Measurements from ENCODE around the gene SERPINA12. TPM values are rescaled to one million over a fixed set of nuclear protein-coding genes. Genes with fewer than 3 reads are reported as not detected.
A peak's percentile ranks its signal among the peaks of the same experiment; 100 is the strongest.

SERPINA12 gene
- total RNA-seq, 4 donors from 2014 or later = not detected

DNA sequence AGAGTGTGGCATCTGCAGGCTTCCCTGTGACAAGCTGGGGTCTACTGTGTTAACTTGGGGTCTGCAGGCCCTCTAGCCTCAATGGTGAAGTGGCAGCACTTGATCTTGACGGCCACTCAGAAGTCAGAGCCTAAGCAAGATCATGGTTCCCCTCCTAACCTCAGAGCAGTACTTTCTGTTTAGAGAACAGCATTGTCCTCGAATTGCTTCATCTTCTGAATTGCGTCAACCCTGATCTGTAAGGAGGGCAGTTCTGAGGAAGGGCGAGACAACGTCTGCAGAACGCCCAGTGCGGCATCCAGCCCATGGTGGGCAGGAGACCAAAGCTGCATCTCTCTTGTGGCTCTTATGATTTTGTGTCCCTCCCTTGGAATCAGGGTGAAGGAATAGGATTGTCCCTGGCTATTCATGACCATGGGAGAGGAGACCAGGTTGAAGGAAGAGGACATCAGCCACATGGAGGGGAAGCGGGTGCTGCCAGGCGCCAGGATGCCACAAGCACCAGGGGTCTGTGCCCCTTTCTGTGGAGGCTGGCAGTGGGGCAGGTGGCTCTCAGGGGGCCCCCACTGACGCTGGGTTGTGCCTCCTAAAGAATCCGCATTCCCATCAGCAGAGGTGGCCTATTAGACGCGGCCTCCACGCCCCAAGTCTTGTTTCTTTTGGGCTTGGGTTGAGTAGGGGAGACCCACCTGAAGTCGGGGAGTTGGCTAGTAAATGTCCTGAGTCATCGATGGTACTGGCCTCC is 35.4 kb downstream of the SERPINA12 start:
- DNase-seq = peak in 1 of 3 donors; percentile 27
- Histone ChIP-seq H3K9me3 (peaks cover 0 to under 1% (median 0%) of the 10 kb centered on the region in 4 donors), H3K4me3 (no peak overlapping the region), H3K27me3 (no peaks in the 10 kb centered on the region), H3K4me1 (no peaks in the 10 kb centered on the region), H3K27ac (no peak overlapping the region), H3K36me3 (no peaks in the 10 kb centered on the region)
- TF ChIP-seq, protein P1, sequence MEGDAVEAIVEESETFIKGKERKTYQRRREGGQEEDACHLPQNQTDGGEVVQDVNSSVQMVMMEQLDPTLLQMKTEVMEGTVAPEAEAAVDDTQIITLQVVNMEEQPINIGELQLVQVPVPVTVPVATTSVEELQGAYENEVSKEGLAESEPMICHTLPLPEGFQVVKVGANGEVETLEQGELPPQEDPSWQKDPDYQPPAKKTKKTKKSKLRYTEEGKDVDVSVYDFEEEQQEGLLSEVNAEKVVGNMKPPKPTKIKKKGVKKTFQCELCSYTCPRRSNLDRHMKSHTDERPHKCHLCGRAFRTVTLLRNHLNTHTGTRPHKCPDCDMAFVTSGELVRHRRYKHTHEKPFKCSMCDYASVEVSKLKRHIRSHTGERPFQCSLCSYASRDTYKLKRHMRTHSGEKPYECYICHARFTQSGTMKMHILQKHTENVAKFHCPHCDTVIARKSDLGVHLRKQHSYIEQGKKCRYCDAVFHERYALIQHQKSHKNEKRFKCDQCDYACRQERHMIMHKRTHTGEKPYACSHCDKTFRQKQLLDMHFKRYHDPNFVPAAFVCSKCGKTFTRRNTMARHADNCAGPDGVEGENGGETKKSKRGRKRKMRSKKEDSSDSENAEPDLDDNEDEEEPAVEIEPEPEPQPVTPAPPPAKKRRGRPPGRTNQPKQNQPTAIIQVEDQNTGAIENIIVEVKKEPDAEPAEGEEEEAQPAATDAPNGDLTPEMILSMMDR (IDR thresholded peaks at IDR 0.05) = no peak
- TF ChIP-seq POLR2A (IDR thresholded peaks at IDR 0.05) = no peak

DNA sequence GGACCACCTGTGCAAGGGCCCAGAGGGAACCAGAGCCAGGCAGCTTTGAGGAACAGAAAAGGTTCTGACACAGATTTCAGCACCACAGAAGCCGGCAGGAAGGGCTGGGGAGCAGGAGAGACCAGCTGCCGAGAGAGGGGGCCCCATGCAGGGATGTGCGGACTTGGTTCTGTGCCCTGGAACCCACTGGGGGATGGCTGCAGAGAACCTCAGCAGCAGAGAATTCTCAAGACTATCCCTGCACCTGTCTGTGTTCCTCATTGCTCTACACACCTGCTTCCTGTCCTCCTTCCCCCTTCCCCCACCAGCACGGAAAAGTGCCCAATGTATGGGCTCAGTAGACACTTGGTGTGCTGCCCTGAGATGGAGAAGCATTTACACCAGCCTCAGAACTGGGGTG is 36.4 kb downstream of the SERPINA12 start:
- Histone ChIP-seq H3K27ac (no peak overlapping the region), H3K36me3 (no peaks in the 10 kb centered on the region), H3K4me3 (no peak overlapping the region), H3K27me3 (no peaks in the 10 kb centered on the region), H3K9me3 (no peaks in the 10 kb centered on the region), H3K4me1 (no peaks in the 10 kb centered on the region)
- peak in 1 of 3 donors; percentile 37 for DNase-seq
- no peak for TF ChIP-seq POLR2A (IDR thresholded peaks at IDR 0.05)
- TF ChIP-seq, protein P1 (IDR thresholded peaks at IDR 0.05) = no peak

DNA sequence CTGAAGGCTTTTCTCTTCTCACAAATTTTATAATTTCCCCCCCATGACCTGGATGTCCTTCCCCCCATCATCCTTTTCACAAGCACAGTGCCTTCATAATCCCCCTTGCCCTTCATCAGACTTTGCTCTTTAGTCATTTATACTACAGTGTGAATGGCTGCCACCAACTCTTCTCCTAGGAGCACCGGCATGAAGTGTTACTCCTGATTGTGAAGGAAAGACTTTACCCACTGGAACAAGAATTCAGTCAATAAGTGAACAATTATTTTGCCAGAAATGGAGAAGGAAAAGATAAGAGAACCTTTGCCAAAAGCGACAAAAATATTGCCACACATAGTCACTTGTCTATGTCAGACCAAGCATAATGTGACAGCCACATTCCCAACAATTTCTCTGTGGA is 38.2 kb downstream of the SERPINA12 start:
- Histone ChIP-seq H3K27me3 (no peaks in the 10 kb centered on the region), H3K4me3 (no peak overlapping the region), H3K9me3 (no peaks in the 10 kb centered on the region), H3K36me3 (no peaks in the 10 kb centered on the region), H3K27ac (no peak overlapping the region), H3K4me1 (no peaks in the 10 kb centered on the region)
- no peak for DNase-seq
- no peak for TF ChIP-seq POLR2A (IDR thresholded peaks at IDR 0.05)
- TF ChIP-seq, protein P1 (IDR thresholded peaks at IDR 0.05) = no peak

DNA sequence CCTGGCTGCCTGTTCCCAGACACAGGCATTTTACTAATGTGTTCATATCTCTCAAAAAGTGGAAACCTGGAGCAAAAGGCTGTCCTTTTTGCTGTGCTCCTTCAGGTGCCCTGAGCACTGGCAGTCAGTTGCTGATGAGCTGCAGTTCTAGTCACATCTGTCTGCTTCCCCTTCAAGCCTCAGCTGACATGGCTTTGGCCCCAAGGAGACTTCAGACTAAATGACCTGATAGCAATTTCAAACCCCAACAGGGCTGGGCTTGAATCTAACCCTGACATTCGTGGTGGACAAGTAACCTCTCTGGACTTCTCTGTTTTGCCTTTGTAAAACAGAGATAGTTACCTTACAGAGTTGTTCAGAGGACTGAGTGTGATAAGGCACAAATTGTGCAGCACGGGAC is 39.0 kb downstream of the SERPINA12 start:
- Histone ChIP-seq H3K27ac (no peak overlapping the region), H3K4me1 (no peaks in the 10 kb centered on the region), H3K4me3 (no peak overlapping the region), H3K9me3 (peaks cover 0 to 4% (median 0%) of the 10 kb centered on the region in 4 donors), H3K36me3 (no peaks in the 10 kb centered on the region), H3K27me3 (no peaks in the 10 kb centered on the region)
- TF ChIP-seq, protein P1 (IDR thresholded peaks at IDR 0.05) = no peak
- no peak for TF ChIP-seq POLR2A (IDR thresholded peaks at IDR 0.05)
- DNase-seq = no peak

DNA sequence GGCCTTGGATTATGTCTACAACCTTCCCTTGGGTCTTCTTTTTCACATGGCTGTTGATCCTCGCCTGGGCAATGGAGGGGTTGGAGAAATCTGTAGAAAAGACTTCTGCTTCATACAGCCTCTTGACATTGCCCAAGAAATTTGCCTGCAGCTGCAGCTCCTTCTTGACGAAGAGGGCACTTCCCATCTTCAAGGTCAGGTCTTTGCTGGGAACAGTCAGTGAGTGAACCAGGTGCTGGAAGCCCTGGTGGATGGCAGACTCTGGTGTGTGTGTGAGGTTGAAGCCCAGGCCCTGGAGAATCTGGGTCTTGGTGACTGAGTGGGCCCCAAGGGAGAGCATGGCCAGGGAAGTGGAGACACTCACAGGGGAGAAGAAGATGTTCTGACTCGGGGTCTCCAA is 40.0 kb downstream of the SERPINA12 start:
- H3K27ac ChIP-seq = no peak overlapping the region
- peaks cover 0 to 7% (median 2%) of the 10 kb centered on the region in 4 donors for H3K9me3 ChIP-seq
- no peak for TF ChIP-seq POLR2A (IDR thresholded peaks at IDR 0.05)
- TF ChIP-seq, protein P1 (IDR thresholded peaks at IDR 0.05) = no peak
- H3K36me3 ChIP-seq = no peaks in the 10 kb centered on the region
- H3K4me1 ChIP-seq = no peaks in the 10 kb centered on the region
- H3K4me3 ChIP-seq = no peak overlapping the region
- peak in 1 of 3 donors; percentile 26 for DNase-seq
- no peaks in the 10 kb centered on the region for H3K27me3 ChIP-seq
